ENCODE measurements around the gene NFKB2.
A peak's percentile ranks its signal among the peaks of the same experiment; 100 is the strongest.

The NFKB2 gene

DNA sequence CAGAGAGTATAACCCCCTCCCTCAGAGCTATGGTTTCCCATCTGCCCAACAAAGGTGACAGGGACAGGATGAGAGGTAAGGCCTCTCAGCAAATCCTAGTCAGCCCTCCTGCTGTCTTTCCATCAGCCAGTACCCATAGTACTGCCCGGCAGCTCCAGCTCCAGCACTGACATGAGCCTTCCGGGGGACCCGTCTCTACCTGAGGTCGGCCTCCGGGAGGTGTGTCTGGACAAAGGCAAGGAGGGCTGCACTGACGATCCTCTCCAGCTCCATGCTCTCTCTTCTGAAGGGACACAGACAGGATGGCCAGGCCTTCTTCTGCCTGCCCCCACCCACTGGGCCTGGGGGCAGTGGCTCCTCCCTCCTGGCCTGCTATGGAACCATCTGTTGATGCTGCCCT, 29.4 kb downstream of the NFKB2 start:
- DNase-seq: no peak

DNA sequence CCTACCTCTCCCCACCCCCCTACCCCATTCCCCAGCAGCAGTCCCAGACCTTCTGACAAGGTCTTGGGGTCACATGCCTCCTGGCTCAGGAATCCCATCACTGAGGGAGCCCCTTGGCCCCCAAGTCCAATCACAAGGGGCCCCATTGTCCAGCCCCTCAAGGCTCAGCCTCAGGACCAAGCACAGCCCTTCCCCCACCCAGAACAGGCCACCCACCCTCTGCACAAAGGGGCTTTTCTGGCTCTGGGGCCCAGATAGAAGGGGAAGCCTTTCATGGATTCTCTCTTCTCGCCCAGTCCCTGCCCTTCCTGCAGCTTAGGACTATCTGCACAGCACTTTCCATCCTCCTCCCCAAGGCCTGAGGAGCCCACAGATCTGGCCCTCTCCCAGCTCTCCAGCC, 29.9 kb downstream of the NFKB2 start:
- no peak for DNase-seq

DNA sequence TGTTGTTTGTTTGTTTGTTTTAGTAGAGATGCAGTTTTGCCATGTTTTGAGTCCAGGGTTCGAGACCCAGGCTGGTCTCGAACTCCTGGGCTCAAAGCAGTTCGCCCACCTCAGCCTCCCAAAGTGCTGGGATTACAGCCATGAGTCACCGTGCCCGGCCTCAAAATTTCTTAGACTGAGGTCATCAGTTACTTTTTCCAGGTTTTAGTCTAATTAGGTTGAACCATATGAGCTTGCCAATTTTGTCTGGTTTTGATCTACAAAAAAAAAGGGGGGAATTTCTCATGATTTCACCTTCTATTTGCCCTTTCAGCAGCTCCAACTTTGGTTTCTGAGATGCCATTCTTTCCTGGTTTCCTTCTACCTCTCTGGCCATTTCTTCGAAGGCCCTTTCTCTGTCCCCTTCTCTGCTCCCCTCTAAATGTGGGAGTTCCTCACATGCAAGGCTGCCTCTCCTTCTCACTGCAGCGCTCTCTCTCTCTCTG, 31.3 kb downstream of the NFKB2 start:
- no peak for DNase-seq

DNA sequence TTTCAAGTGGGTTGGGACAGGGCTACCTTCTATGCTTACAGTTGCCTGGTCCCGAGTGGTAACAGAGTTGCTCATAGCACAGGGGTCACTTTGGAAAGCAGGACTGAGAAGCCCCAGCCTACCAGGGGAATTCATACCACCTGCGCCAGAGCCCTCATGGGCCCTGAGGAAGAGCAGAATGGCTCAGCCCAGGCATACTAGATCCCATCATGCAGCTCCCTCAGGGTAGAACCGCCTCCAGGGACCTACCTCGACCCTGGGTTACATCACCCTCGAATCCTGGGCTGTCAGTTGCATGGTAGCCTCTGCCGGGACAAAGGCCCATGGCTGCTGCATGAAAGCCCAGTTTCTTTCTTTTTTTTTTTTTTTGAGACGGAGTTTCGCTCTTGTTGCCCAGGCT, 34.0 kb downstream of the NFKB2 start:
- DNase-seq: no peak

DNA sequence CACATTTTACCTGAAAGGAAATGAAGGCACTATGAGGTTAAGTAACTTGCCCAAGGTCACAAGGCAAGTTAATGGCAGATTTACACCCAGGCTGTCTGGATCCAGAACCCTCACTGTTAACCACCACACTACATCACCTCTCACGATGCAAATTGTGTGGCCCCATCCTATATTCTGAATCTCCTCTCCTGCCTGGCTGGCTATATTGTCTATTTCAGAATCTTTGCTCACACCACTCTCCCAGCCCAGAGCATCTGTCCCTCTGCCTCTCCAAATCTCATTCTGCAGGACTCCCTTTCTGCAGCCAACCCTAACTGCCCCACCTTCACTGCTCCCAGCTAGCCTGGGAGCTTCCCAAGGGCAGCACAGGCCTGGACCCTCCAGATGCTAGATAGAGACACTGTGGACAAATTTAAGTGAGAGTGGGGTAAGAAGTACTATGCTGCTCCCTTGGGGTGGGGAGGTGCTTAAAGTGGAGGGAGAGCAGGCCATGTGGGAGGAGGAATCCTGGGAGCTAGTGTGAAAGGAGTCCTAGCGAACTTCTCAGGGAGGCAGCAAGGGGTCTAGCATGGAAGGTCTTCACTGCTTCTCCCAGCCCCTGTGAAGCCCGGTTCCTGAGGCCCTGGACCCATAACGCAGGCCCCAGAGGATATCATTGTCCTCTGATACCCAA, 36.1 kb downstream of the NFKB2 start:
- no peak for DNase-seq

DNA sequence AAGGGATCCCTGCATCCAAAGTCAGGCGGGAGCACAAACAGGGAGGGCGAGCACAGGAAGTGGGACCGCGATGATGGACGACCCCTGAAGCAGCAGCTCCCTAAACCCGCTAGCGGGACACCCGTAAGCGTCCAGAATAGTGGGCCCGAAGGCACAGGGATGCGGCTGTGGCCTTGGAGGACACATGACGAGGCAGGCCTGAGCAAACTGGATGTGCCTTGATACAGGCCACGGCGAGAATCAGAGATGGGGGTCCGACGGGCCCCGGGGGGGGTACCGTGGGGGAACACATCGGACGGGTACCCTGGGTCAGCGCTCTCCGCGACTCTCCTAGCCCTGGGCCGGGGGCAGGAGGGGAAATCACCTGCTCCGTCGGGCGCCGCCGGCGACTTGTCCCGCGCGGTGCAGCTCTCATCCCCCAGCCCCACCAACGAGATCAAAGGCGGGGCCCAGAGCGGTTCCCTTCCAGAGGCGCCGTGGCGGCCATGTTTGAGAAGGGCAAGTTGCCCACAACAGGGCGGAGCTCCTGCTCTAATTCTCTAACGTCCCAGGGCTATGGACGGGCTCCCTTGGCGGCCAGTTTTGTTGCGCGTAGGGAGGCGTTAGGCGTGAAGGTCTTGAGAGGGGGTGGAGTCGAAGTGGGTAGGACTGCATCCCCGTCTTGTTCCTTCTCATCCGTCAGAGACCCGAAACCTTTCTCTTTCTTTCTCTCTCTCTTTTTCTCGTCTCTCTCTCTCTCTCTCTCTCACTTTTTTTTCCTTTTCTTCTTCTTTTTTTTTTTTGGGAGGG, 36.9 kb downstream of the NFKB2 start, which contains the start of gene CUEDC2:
CUEDC2 (minus strand) TSS at position 413 of the 789 bp plus-strand sequence. CDS start 7,386 bp downstream, outside the sequence.
- DNase-seq: peak; percentile 89

DNA sequence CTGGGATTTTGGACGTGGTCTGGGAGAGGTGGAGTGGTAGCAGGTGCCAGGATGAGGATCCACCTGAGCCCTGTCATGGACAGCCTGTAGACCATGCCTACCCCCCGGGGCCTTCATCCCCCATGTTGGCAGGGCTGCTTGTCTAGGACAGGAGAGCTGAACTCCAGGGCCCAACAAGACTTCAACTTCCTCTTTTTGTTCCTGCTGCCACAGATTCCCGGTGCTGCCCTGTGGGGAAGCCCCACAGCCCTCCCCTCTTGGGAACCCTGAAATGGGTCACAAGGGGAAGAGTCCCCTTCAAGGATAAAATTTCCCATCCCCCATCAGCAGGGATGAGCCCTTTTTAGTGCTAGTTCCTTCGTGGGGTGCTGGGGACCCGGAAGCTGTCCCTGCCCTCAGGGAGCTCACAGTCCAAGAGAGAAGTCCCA, 38.1 kb downstream of the NFKB2 start:
- DNase-seq: no peak

DNA sequence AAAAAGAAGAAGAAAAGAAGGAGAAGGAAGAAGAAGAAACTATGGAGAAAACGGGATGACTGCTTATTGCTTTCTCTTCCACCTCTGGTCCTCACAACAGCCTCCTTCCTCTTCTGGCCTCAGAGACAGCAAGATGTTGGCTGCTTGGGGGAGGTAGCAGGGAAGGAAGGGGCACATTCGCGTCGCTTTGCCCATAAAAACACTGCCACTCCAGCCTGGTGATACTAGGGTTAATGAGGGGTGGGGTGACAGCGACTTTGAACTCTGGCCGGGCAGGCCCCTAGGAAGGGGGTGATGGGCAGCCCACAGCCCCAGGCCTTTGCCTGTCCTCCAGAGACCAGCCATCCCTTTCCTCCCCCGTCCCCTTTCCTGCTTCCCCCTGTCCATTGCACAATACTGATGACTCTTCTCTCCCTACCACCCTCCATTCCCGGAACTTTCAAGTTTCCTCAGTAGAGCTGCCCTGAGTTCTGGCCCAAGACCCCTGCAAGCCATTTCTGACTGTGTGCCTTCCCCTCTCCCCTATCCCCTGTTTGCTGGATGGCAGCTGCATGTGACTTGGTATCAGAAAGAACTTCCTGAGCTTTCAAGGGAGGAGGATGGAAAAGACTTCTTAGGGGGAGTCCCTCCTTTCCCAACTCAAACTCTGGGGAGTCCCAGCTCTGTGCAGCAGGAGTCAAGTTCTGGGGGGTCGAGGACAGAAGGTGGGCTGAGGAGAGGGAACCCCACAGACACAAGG, 39.1 kb downstream of the NFKB2 start:
- no peak for DNase-seq

DNA sequence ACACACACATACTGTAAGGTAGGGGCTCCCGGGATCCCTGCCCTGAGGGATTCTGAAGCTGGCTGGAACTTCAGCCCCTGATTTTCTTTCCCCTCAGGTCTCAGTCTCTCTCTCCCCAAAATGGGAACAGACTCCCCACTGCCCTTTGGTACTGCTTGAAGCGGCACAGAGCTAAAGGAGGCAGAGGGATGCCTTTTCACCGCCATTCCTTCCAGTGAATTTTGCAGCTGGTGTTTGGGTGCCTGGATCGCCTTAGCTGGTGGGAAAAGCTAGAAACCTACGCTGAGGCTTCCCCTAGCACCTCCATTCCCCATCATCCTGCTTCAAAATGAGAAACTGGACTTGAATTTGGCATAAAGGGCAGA, 39.6 kb downstream of the NFKB2 start:
- DNase-seq: no peak

DNA sequence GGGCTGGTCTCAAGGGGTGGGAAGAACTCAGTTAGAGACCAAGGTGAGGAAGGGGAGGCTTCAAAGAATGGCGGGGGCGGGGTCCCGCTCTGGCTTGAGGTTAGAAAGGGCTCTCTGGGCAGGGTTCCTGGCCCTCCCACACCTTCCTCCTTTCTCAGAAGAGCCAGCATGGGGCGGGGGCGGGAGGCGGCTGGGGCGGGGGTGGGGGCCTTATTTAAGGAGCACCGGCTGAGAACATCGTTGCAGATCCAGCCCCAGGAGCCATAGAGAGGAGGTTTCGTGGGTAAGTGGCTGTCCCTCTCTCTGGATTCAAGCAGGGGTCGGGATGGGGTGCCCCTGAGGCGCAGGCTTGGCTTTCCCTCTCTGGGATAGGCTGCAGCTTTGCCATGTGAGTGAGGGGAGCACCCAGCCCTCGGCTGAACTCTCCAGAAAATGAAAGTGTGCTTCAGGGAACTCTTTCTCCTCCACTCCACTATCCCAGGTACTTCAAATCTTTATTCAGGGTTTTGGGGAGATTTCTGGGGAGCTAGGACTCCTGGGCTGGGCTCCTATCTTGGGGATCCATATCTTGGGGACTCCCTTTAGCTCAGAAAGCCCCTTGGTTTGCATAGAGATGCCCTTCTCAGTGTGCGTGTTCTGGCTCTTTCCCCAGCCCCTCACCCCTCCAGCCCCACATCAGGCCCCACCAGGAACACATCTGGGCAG, 40.2 kb downstream of the NFKB2 start:
- DNase-seq: no peak

DNA sequence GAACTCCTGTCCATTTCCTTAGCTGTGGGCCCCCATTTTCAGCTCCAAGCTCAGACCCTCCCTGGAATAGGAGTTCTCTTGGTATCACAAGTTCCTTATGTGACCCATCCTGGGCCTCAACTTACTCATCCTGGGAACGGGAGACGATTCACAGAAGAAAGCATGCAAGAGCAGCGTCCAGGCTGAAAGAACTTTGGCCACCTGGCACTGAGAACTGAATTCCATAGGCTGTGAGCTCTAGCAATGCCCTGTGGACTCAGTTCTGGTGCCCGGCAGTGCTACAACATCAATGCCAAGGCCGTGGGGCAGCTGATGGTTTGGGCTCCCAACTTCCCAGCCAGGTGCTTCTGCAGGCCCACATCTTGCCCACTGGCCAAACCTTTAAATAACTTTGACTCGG, 40.8 kb downstream of the NFKB2 start:
- no peak for DNase-seq

DNA sequence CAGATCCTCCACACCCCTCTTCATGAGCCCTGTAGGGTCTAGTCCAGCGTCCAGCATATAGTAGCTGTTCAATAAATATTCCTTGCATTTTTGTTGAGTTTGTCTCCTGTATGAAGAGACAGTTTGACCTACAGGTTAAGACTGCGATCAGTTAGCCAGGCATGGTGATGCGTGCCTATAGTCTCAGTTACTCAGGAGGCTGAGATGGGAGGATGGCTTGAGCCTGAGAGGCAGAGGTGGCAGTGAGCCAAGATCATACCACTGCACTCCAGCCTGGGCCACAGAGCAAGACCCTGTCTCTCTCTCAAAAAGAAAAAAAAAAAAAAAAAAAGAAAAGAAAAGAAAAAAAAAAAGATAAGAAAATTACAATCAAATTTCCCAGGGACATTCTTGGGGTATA, 42.0 kb downstream of the NFKB2 start:
- DNase-seq: no peak

DNA sequence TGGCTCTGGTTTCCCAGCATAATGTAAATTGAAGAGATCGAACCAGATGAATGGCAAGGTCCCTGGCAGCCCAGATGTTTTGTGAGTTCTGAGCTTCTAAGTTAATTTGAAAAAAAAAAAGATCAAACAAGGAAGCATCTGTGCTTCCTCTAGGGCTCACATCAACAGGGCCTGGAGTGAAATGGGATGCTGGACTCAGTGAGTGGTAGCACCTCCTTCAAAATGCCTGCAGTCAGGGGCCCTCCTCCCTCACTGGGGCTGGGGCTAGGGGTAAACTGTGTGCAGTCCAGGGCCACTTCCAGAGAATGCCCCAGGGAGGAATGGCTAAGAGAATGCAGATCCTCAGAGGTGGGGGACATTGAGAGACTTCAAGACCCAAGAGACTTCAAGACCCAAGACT, 42.9 kb downstream of the NFKB2 start:
- DNase-seq: no peak

DNA sequence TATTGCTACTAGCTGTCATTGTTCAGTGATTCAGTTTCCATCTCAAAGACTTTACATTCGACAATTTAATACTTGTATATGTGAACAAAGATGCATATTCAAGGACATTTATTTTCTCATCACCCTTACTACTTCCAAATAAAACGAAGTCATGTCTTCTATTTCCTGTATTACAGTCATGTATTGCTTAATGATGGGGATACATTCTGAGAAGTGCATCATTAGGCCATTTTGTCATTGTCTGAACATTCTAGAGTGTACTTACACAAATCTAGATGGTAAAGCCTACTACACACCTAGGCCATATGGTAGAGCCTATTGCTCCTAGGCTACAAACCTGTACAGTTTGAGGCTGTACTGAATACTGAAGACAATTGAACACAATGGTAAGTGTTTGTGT, 49.3 kb downstream of the NFKB2 start:
- no peak for DNase-seq

DNA sequence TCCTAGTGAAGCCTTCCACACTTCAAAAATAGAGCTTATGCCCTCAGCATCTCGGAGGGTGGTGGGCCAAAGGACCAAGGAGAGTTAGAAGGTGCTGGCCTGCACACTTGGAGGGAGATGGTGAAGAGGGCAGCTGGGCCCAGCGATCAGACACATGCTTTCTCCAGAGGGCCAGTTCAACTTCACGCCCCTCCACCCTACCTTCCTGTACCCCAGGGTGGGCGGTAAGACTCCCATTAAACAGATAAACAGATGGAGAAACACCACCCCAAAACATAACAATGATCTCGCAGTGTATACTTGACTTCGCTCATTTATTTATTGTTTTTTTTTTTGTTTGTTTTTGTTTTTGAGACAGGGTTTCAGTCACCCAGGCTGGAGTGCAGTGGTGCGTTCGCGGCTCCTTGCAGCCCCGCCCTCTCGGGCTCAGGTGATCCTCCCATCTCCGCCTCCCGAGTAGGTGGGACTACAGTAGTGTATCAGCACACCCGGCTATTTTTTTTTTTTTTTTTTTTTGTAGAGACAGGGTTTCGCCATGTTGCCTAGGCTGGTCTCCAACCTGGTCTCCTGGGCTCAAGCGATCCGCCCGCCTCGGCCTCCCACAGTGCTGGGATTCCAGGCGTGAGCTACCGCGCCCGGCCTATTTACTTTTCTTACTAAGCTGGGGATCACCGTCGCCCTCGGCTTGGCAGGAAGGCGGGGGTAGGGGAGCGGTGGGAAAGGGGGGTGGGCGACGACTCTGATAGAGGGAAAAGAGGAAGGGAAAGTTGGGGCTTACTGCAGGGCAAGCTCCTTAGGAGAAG, 54.0 kb downstream of the NFKB2 start:
- DNase-seq: peak; percentile 78

DNA sequence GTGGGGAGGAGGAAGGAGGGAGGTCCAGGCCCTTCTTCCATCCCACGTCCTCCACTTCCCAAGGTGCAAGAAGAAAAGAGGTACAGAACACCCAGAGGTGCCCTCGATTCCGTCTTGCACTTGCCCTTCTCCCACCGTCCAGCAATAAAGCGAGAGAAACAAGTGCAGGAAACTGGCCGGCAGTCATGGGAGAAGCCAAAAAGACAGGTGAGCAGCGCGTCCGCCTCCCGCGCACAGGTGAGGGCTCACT, 54.5 kb downstream of the NFKB2 start:
- no peak for DNase-seq

DNA sequence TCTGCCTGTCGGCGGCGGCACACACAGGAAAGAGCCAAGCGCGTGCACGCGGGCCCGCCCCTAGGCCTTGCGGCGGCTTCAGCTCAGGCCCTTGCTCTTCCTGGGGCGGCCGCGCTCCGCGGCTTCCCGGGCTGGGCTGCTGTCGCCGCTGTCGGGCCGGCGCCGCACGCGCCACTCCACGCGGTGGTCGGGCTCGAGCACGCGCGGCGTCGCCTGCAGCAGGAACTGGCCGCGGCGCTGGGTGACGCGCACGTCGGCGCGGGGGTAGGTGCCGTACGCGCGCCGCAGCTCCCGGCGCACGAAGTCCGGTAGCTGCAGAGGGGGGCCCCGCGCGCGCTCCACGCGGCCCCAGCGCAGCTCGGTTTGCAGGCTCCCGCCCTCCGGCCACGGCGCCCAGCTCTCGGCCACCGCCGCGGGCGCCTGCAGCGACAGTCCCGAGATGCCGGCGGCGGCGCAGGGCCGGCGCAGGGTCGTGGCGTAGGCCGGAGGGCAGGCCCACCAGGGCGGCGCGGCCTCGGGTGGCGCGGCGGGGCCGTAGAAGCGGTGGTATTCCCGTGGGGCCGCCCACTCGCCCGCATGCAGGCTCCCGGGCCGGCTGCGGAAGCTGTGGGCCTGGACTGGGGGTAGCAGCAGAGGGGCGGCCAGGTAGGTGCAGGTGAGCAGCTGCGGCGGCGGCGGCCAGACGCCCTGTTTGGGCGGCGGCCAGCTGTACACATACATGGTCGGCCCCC, 55.0 kb downstream of the NFKB2 start:
- DNase-seq: peak; percentile 83

DNA sequence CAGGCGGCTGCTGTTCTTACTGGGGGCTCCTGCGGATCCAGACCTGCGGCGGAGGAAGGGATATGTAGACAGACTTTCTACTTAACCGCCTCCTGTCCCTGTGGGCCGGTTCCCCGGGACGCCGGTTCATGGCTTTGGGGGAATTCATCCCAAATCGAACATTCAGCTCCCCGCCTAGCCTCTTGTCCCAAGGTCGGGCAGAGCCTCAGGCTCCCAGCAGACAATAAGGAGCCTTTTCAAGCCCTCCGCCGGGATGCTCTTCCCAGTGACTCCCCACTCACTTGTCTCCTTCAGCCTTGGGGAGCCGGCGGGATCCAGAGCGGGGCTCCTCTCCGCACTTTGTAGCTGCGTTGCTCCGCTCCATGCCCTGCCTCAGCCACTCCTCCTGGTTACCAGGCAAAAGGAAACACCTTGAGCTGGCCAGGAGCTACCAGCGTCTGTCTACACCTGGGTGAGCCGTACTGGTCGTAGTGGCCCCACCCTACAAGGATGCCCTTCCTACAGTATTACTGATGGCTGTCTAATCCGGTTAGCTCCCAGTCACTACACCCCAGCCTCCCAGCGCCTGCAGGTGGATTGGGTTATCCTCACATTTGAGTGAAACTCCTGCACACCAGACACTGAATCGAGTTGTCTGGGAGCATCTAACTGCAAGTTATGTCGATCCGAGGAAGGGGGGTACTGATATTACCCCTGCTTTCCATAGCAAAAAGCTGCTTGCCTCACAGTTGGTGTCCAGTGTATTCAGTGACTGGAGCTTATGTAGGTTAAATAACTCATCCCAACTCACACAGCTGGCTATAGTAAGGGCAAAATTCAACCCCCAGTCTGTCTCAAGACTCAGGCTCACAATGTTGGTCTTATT, 55.8 kb downstream of the NFKB2 start, which contains the start of gene C10orf95:
C10orf95 (minus strand) TSS at position 439 of the 865 bp plus-strand sequence. CDS start 450 bp downstream, outside the sequence.
- no peak for DNase-seq

Data from activated CD4-positive, alpha-beta T cell treated with anti-CD3 and anti-CD28 coated beads for 1 hour (primary cell).